GM19372 (cell line): ENCODE measurements around the gene ZNF776.
"Not testable (repeated sequence)": the region's sequence is repeated elsewhere in the genome, so short reads cannot be mapped to it uniquely, and the experiment has no call there.

ENCODE experiments used
- ATAC-seq: cut with Tn5 transposase; IDR thresholded peaks from one replicate; pipeline ENCODE4 v1.9.1; 2021; ENCODE audit warnings: mild to moderate bottlenecking, low read depth, moderate library complexity; ENCODE audit not compliant: unreplicated experiment

The ZNF776 gene

DNA sequence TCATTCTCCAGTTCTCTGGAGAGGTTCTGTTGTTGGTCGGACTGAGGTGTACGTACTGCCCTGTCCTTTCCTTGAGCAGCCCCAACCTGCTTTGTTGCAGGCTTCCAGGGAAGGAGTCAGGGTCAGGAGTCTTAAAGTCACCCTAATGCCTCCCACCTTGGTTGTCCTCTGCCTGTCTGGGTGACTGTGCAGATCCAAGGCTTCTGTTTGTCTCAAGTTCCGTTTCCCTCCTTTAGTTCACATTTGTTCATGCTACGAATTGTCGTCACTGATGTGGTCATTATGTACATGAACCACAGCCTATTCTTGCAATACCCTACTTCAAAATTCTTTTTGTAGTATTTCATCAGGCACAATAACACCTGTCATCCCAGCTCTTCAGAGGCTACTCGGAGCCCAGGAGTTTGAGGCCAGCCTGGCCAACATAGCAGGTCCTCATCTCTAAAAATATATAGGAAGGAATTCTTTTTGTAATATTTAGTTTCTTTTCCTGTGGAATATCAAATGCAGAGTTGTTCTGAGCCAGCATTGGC lies 30.2 kb downstream of the ZNF776 start:
- ATAC-seq: no peak

DNA sequence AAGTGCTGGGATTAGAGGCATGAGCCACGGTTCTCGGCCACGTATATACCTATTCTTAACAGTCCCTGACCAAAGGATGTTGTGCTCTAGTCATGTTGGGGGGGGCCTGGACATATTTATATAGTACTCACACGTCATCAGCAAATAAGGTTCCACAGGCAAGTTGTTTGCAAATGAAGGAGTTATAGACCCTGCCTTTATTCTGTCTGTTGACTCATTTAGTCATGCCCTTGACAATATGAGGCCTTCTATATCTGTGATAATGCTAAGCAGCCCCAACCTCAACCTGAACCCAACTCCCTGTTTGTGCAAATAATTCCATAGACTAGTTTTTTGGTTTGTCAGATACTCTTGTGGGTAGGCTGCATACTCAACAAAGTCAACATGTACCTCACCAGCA lies 31.7 kb downstream of the ZNF776 start:
- ATAC-seq: no peak

DNA sequence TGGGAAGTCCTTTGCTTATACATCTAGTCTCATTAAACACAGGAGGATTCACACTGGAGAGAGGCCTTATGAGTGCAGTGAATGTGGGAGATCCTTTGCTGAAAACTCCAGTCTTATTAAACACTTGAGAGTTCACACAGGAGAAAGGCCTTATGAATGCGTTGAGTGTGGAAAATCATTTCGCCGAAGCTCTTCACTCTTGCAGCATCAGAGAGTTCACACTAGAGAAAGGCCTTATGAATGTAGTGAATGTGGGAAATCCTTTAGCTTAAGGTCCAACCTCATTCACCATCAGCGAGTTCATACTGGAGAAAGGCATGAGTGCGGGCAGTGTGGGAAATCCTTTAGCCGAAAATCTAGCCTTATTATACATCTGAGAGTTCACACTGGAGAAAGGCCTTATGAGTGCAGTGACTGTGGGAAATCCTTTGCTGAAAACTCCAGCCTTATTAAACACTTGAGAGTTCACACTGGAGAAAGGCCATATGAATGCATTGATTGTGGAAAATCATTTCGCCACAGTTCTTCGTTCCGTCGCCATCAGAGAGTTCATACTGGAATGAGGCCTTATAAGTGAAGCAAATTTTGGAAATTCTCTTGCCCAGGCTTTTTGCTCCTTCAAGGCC lies 32.7 kb downstream of the ZNF776 start:
- ATAC-seq: no peak

DNA sequence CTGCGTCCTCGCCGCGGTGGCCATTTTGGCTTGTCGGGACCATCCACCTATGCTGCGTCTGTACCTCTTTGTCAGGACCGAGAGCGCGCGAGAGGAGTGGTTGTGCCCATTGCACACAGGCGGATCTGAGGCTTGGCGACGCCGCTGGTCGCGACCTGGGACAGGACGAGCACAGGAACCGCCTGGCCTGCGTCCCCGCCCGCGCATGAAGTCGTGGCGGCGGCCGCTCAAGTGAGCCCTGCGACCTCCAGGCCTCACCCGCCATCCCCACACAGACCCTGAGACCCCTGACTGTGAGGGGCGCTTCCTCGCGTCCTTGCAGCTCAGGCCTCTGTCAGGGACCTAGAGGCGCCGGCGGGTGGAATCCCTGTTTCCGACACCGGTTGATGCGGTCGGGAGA lies 39.7 kb downstream of the ZNF776 start:
- ATAC-seq: no peak

DNA sequence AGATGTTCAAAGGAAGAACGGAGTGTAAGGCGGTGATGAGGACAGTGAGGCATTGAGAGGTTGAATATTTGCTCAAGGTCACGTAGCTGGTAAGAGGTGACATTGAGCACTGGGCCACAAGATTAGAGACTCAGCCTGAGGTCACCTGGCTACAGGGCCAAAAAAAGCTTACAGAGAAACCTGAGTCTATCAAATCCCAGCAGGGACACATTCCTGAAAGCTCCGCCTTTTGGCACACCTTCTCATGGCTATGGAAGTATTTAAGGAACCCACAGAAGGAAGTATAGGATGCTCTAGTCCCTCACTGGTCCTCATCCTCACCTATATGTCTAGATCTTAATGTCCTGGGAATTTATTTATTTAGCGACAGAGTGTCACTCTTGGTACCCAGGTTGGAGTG lies 40.3 kb downstream of the ZNF776 start:
- ATAC-seq: no peak

DNA sequence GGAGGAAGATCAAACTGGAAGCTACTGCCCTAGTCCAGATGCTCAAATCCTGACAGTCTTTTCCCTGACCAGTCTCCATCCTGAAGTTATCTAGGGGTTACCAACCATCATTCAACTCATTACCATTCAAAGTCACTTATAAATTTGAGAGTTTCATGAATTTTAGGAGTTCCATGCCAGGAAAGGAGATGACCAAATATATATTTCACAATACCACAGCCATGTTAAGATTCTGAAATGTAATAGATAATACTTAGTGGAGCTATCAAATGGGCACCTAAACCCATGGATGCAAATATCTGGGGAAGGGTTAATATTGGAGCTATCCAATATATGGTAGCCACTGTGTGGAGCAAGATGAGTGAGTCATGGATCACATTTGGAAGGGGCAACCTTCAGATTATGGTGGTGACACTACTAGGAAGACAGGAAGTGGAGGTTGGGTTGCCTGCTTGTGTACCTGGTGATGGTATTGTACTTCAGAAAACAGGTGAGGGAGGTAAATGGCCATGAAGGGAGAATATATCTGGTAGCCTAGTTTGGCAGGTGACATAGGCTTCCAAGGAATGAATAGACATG lies 41.6 kb downstream of the ZNF776 start:
- ATAC-seq: no peak

DNA sequence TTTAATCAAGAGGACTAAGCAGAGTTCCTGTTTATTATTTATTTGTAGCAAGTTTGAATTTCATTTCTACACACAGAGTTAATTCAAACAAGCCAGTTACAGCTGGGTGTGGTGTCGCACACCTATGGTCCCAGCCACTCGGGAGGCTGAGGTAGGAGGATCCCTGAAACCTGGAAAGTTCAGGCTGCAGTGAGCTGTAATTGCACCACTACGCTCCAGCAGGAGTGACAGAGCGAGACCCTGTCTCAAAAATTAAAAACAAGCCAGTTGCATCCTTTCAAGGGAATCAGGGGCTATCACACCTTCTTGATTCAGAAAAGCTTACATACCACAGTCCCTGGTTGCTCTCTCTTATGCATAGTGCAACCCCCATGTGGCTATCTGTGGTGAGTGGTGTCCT lies 42.7 kb downstream of the ZNF776 start:
- no peak for ATAC-seq

DNA sequence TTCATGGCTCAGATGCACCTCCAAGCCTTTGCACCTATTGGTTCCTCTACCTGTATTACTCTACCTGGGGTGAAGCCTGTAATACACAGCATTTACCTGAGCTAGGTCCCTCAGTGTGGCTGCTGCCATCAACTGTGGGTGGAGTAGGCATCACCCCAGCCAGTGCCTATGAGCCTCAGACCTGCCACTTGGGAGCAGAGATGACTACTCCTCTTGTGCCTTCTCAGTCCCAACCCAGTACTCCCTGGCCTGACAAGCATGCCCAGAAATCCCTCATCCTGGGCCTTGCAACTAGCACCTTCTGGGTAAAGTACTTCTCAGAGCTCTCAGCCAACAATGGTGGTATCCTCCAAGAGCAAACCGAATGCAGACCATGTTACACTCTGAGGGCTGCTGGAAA lies 50.0 kb downstream of the ZNF776 start:
- not testable (repeated sequence) for ATAC-seq

DNA sequence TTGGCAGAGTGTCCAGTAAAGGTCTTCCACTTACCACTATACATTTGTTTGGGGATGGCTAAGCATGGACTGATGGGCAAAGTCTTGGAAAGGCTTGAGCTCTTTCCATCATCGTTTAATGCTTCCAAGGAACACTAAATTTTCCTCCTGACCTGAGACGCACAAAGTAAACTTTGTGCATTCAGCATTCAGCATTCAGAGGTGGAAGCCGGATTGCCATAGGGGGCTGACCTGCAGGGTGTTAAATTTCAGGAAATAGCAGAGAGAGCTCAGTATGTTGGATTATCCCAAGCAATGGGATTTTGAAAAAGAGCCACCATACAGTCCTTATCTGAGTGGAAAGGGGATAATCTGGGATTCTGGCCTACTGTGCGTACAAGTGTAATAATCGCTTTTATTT lies 54.1 kb downstream of the ZNF776 start:
- ATAC-seq: no peak

DNA sequence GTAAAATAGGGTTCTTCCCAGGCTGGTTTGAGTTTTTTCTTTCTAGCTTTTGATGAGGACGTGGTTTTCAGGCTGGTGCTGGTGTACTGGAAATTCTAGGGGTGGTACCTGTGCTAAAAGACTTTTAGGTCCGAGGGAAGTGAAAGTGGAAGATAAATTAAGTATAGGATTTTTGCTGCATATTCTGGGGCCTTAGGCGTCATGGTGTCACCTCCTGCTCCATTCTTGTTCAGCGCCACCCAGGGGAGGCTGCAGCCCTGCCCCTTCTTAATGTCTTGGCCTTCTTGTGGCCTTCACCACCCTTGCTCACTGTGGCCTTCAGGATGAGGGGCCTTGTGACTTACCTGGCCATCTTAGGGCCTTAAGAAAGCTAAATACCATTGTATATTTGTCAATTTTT lies 55.7 kb downstream of the ZNF776 start:
- no peak for ATAC-seq

DNA sequence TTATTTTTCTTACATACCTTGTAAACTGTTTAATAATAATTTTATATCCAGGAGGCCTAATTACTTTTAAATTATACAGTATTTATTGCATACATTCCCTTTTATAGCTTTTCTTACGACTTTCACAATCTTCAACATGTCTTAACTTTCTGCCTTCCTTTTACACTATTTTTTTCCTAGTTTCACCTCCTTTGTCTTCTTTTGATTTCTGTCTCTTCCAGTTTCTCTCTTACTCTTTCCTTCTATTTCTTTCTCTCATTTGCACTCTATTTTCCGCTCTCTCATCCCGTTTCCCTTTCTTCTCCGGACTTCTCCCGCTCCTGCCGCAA lies 56.6 kb downstream of the ZNF776 start:
- no peak for ATAC-seq

DNA sequence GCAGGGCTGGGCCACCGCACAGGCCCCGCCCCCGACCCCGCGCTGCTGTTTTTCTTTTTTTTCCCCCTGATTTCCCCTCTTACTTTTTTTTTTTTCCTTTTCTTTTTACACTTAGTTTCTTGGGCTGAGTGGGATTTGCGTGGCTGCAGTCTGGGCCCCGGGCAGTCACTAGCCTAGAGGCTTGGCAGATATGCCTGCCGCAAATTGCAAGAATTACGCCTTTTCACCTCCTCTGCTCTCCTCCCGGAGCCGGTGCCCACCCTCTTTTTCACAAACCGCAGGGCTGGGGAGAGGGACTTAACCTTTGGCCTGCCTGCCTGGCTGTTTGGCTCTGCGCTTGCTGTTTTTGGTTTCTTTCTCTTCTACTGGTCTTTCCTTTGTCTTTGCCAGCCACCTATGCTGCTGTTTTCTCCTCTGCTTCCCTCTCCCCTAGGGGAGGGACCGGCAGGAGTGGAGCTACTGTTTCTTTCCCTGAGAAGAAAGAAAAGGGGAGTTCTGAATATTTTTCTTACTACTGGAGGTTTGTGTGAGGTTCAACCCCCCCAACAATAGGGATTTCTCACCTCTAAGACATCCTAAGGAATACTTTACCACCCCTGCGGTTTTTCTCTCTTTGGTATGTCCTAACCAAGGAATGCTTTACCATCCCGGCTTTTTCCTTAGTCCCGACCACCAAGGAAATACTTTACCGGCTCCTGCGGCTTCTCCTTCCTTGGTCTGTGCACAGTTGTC lies 57.1 kb downstream of the ZNF776 start:
- no peak for ATAC-seq

DNA sequence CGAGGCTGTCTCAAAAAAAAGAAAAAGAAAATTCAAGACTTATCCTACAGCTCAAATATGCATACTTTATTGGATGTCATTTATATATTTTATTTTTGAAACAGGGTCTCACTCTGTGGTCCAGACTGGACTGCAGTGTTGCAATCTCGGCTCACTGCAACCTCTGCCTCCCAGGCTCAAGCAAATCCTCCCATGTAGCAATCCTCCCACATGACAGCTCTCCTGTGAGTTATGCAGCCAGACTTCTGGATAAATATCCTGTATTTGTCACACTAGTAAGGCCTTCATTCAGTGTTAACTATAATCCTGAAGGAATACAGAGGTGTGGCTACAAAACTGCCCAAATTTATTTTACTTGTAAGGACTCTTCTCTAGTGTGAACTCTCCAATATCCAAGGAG lies 60.9 kb downstream of the ZNF776 start:
- ATAC-seq: no peak
